AG04450 (cell line): ENCODE data around the gene METTL26. TPM values are rescaled to one million over a fixed set of nuclear protein-coding genes. Genes with fewer than 3 reads are reported as not detected.

Source experiments
- CTCF ChIA-PET: fragments of 300-600, 350-600 bp; formaldehyde crosslinking; extraction: SDS; loops from one replicate; lab custom pipeline; 2022; ENCODE audit warnings: antibody characterized with exemption, inconsistent platforms; lab: Charles Lee
- POLR2A ChIA-PET: fragments of 350-600 bp; formaldehyde crosslinking; extraction: SDS; loops from one replicate; lab custom pipeline; 2021; ENCODE audit warnings: antibody characterized with exemption, inconsistent platforms; lab: Yijun Ruan, JAX
- DNase-seq: peaks from one replicate; pipeline ENCODE4 v3.0.0-alpha.2; 2011; ENCODE audit warnings: low read depth, low spot score
- H3K27ac ChIP-seq: one replicate; pipeline ENCODE4 v1.5.1; 2012; ENCODE audit warnings: low read depth, low read length, control low read depth
- H3K27me3 ChIP-seq: one replicate; pipeline ENCODE4 v1.6.0; 2012; ENCODE audit warnings: low read length; ENCODE audit not compliant: control insufficient read depth, insufficient read depth
- H3K4me3 ChIP-seq: 2 replicates; pipeline ENCODE4 v1.5.1; 2011; ENCODE audit warnings: mild to moderate bottlenecking, low read depth, low read length, control low read depth
- H3K9me3 ChIP-seq: 2 replicates; pipeline ENCODE4 v1.5.1; 2012; ENCODE audit warnings: low read length; ENCODE audit not compliant: control insufficient read depth, insufficient read depth
- polyA plus RNA-seq: library from polyadenylated mRNA; depleted of rRNA; stranded (reverse); fragments of >200 nt; gene quantifications from 2 replicates; pipeline ENCODE4 v1.2.3, GENCODE V29; 2011
- TF ChIP-seq, protein P1 (sequence below): IDR thresholded peaks from 2 replicates; pipeline ENCODE4 v1.5.1; 2011; ENCODE audit warnings: low read depth, low read length, control low read depth, inconsistent platforms

METTL26 gene
- polyA plus RNA-seq, 1 experiment: 58.3 TPM

DNA sequence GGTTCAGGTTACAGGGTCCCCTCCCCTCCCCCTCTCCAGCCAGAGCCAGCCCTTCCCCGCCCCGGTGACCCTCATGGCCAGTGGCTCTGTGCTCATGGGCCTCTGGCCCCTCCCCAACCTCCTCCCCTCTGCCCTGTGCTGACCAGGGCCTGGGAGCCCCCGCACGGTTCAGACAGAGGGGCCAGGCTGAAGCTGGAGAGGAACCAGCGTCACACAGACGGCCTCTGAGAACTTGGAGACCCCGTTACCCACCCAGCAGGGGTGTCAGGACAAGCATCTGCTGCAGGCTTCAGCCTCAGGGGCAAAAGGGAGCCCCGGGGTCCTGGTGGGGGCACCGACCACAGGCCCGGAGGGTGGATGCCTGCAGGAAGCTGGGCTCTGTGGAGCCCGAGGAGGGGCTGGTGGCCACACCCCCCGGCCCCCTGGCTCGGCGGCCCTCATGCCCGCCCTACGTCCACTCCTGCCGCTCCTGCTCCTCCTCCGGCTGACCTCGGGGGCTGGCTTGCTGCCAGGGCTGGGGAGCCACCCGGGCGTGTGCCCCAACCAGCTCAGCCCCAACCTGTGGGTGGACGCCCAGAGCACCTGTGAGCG is 5.2 kb downstream of the METTL26 start, which contains the start of gene WFIKKN1:
Gene WFIKKN1 (plus strand): TSS at position 171 of the 591 bp plus-strand sequence. CDS start 269 bp downstream, at position 440.
- ChIA-PET POLR2A (interaction anchor here (0.6 kb wide), 2 partner anchors 219 to 1642 kb away, joined by 4 to 5 read pairs; no protein-coding TSS in a partner anchor), CTCF (no interaction called here)
- Histone ChIP-seq H3K9me3 (peaks cover 10% of the 10 kb centered on the region; the same call in 1 of the 2 replicates), H3K4me3 (no peak within 1 kb of the TSS), H3K27ac (no peak within 1 kb of the TSS), H3K27me3 (no peaks in the 10 kb centered on the region)
- no peak for DNase-seq
- TF ChIP-seq, protein P1, sequence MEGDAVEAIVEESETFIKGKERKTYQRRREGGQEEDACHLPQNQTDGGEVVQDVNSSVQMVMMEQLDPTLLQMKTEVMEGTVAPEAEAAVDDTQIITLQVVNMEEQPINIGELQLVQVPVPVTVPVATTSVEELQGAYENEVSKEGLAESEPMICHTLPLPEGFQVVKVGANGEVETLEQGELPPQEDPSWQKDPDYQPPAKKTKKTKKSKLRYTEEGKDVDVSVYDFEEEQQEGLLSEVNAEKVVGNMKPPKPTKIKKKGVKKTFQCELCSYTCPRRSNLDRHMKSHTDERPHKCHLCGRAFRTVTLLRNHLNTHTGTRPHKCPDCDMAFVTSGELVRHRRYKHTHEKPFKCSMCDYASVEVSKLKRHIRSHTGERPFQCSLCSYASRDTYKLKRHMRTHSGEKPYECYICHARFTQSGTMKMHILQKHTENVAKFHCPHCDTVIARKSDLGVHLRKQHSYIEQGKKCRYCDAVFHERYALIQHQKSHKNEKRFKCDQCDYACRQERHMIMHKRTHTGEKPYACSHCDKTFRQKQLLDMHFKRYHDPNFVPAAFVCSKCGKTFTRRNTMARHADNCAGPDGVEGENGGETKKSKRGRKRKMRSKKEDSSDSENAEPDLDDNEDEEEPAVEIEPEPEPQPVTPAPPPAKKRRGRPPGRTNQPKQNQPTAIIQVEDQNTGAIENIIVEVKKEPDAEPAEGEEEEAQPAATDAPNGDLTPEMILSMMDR: no peak

DNA sequence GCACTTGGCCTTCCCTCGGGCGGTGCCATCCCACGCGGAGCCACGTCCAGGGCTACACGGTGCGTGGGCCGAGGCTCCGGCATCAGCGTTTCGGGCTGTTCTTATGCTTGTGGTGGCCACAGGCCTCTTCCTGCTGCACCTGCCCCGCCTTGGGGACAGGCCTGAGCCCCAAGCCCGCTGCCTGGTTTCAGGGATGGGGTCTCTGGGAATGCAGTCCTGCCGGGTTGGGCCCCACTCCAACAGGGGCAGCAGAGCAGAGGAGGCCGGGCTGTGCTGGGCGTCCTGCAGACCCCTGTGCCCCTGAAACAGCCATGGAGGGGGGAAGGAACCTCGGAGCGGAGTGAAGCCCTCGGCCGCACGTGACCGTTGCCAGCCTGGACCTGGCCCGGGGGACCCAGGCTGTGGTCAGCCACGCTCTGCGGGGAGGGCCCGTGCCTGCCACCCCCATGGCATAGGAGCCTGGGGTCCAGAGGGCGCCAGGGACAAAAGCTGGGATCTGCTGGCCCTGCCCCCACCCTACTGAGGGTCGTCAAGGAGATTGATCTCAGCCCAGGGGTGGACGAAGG is 5.8 kb downstream of the METTL26 start:
- Histone ChIP-seq H3K4me3 (no peak overlapping the region), H3K9me3 (peaks cover 14% of the 10 kb centered on the region; the same call in 1 of the 2 replicates), H3K27me3 (no peaks in the 10 kb centered on the region), H3K27ac (no peak overlapping the region)
- POLR2A ChIA-PET: interaction anchor here (0.6 kb wide), 1 partner anchor 218 kb away, joined by 4 read pairs; no protein-coding TSS in a partner anchor
- DNase-seq: no peak
- CTCF ChIA-PET: no interaction called here
- TF ChIP-seq, protein P1: no peak

DNA sequence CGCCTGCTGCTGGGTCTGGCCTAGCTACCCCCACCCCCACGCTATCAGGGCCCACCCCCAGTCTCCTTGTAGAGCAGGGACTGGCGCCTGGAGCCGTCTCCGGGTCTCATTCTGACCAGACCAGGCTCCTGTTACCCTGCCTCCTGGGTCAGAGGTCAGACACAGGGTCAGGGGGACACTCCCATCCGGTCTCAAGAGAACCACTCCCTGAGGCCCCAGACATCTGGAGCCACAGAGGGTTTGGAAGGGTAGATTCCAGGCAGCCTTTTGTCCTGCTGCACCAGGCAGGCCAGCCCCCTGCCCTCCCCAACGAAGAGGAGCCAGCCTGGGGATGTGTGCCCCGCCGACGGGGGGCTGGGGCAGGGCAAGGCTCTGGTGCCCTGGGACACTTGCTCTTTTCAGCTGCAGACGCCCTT is 6.3 kb downstream of the METTL26 start:
- TF ChIP-seq, protein P1: no peak
- Histone ChIP-seq H3K27ac (no peak overlapping the region), H3K4me3 (no peak overlapping the region), H3K27me3 (no peaks in the 10 kb centered on the region), H3K9me3 (peaks cover 14% of the 10 kb centered on the region; the same call in 1 of the 2 replicates)
- POLR2A ChIA-PET: no interaction called here
- no peak for DNase-seq
- CTCF ChIA-PET: no interaction called here

DNA sequence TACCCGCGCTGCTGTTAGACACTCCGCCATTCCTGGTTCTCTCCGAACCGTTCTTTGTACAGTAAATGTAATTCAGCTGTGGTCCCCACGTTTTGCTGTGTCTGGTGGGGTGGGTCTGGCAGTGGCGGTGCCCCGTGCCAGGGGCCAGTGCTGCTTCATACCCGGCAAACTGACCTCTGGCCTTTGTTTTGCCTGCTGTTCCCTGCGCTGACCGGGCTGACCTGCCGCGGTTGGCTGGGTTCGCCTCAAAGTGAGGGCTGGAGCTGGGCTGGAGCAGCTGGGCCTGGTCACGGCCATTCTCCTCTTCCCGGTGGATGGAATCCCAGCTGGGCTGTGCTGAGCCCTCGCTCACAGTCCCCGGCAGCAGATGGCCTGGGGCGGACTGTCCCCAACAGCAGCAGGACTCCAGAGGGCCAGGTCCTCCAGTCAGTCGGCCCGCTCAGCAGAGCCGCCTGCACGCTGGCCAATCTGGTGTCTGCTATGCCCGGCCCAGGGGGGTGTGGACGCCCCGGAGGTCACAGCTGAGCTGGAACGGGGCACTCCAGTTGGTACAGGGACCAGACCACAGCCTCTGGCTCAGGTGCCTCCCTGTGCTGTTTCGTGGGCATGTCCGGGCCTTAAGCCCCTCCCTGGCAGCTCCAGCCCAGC is 6.8 kb downstream of the METTL26 start:
- ChIA-PET CTCF (interaction anchor here (0.6 kb wide), 1 partner anchor 665 kb away, joined by 3 read pairs; no protein-coding TSS in a partner anchor), POLR2A (no interaction called here)
- TF ChIP-seq, protein P1: no peak
- DNase-seq: no peak
- no peaks in the 10 kb centered on the region for H3K27me3 ChIP-seq
- no peak overlapping the region for H3K4me3 ChIP-seq
- H3K27ac ChIP-seq: no peak overlapping the region
- H3K9me3 ChIP-seq: peaks cover 14% of the 10 kb centered on the region; the same call in 1 of the 2 replicates
